Esophagus (tissue), 2 donors: ENCODE measurements around the gene OR51M1. TPM values are rescaled to one million over a fixed set of nuclear protein-coding genes. Genes with fewer than 3 reads are reported as not detected.

Experiments
- polyA plus RNA-seq, 2 donors: library from polyadenylated mRNA; stranded (reverse); fragments of 200-250 nt; gene quantifications; one replicate each; pipeline ENCODE4 v1.2.3, GENCODE V29; 2013
- donor health status: healthy with polysubstance abuse.
- donor health status: Bipolar disorder and iron deficiency.

Gene OR51M1
- polyA plus RNA-seq, 2 donors: not detected

Other genes with a start within 250 kb of the OR51M1 start
- gene OR52A5, start 245.5 kb upstream of the OR51M1 start, polyA plus RNA-seq: not detected
- gene OR52A1, start 229.1 kb upstream of the OR51M1 start, polyA plus RNA-seq: not detected
- not detected for gene OR51V1, start 183.1 kb upstream of the OR51M1 start, polyA plus RNA-seq
- under 1 TPM; 0.41 to 0.53 TPM for gene HBB, start 156.7 kb upstream of the OR51M1 start, polyA plus RNA-seq
- not detected for gene HBD, start 149.3 kb upstream of the OR51M1 start, polyA plus RNA-seq
- not detected for gene HBG1, start 134.0 kb upstream of the OR51M1 start, polyA plus RNA-seq
- gene HBG2, start 129.0 kb upstream of the OR51M1 start, polyA plus RNA-seq: not detected
- gene HBE1, start 113.9 kb upstream of the OR51M1 start, polyA plus RNA-seq: not detected
- not detected for gene OR51B4, start 81.9 kb upstream of the OR51M1 start, polyA plus RNA-seq
- gene OR51B2, start 59.5 kb upstream of the OR51M1 start, polyA plus RNA-seq: not detected
- gene OR51B5, start 40.3 kb upstream of the OR51M1 start, polyA plus RNA-seq: not detected
- gene OR51B6, start 32.3 kb upstream of the OR51M1 start, polyA plus RNA-seq: not detected
- not detected for gene OR51Q1, start 38.3 kb downstream of the OR51M1 start, polyA plus RNA-seq
- not detected for gene OR51I1, start 57.7 kb downstream of the OR51M1 start, polyA plus RNA-seq
- gene OR51I2, start 65.5 kb downstream of the OR51M1 start, polyA plus RNA-seq: not detected
- gene OR52D1, start 104.9 kb downstream of the OR51M1 start, polyA plus RNA-seq: not detected
- gene UBQLN3, start 126.1 kb downstream of the OR51M1 start, polyA plus RNA-seq: not detected
- gene UBQLNL, start 132.9 kb downstream of the OR51M1 start, polyA plus RNA-seq: under 1 TPM; 0.15 to 0.49 TPM
- not detected for gene OR52H1, start 164.7 kb downstream of the OR51M1 start, polyA plus RNA-seq
- gene OR52B6, start 197.1 kb downstream of the OR51M1 start, polyA plus RNA-seq: not detected
- 1 to 10 TPM; 4.9 to 5.2 TPM for gene TRIM6, start 212.8 kb downstream of the OR51M1 start, polyA plus RNA-seq
- gene TRIM34, start 241.2 kb downstream of the OR51M1 start, polyA plus RNA-seq: 1 to 10 TPM; 2.5 to 2.6 TPM